Activated T-cell treated with anti-CD3 and anti-CD28 coated beads for 48 hours (primary cell): Measurements from ENCODE around the gene POFUT1.
"Not testable (repeated sequence)": the region's sequence is repeated elsewhere in the genome, so short reads cannot be mapped to it uniquely, and the experiment has no call there.

Source experiments
- DNase-seq: peaks from one replicate; pipeline ENCODE4 v3.0.0-alpha.2; 2020; ENCODE audit warnings: low read depth

The POFUT1 gene

GRCh38 chr20:32236048-32236533 is 28.4 kb downstream of the POFUT1 start:
- no peak for DNase-seq

- DNase-seq: no peak
Observed at GRCh38 chr20:32236819-32237218, 29.1 kb downstream of the POFUT1 start.

GRCh38 chr20:32237419-32237818 is 29.7 kb downstream of the POFUT1 start:
- no peak for DNase-seq

- no peak for DNase-seq
Observed at GRCh38 chr20:32238483-32239425, 31.1 kb downstream of the POFUT1 start.

GRCh38 chr20:32240205-32240604 is 32.5 kb downstream of the POFUT1 start:
- no peak for DNase-seq

- DNase-seq: no peak
Observed at GRCh38 chr20:32241807-32242206, 34.1 kb downstream of the POFUT1 start.

- no peak for DNase-seq
Observed at GRCh38 chr20:32244150-32244823, 36.6 kb downstream of the POFUT1 start.

GRCh38 chr20:32244959-32245358 is 37.3 kb downstream of the POFUT1 start:
- DNase-seq: no peak

GRCh38 chr20:32246208-32246607 is 38.5 kb downstream of the POFUT1 start:
- DNase-seq: not testable (repeated sequence)

- DNase-seq: no peak
Observed at GRCh38 chr20:32248043-32248442, 40.4 kb downstream of the POFUT1 start.

GRCh38 chr20:32249030-32249738 is 41.5 kb downstream of the POFUT1 start:
- no peak for DNase-seq

- DNase-seq: no peak
Observed at GRCh38 chr20:32251470-32251869, 43.8 kb downstream of the POFUT1 start.

- peak; percentile 81 for DNase-seq
Observed at GRCh38 chr20:32252189-32252588, 44.5 kb downstream of the POFUT1 start.

GRCh38 chr20:32260973-32261372 is 53.3 kb downstream of the POFUT1 start:
- not testable (repeated sequence) for DNase-seq

- DNase-seq: no peak
Observed at GRCh38 chr20:32261644-32262043, 54.0 kb downstream of the POFUT1 start.

- DNase-seq: no peak
Observed at GRCh38 chr20:32263398-32263954, 55.8 kb downstream of the POFUT1 start.

GRCh38 chr20:32271620-32272019 is 63.9 kb downstream of the POFUT1 start:
- no peak for DNase-seq

GRCh38 chr20:32274359-32274758 is 66.7 kb downstream of the POFUT1 start:
- DNase-seq: no peak

- not testable (repeated sequence) for DNase-seq
Observed at GRCh38 chr20:32275163-32275562, 67.5 kb downstream of the POFUT1 start.

GRCh38 chr20:32277361-32278198 is 69.9 kb downstream of the POFUT1 start, which contains the start of gene KIF3B:
Gene KIF3B, plus strand, starts transcription at chr20:32277651. Its CDS starts 32,127 bp downstream, at chr20:32309778.
- peak; percentile 80 for DNase-seq

GRCh38 chr20:32278199-32278643 is 70.5 kb downstream of the POFUT1 start:
- no peak for DNase-seq
